Endothelial cell of umbilical vein (primary cell): ENCODE data around the gene EIF5B.

Experiments
- CTCF ChIP-seq, 2 donors: IDR thresholded peaks; 1 replicate in 1 of 2; 2 replicates in 1 of 2; pipeline ENCODE4 v1.5.1; 2011; ENCODE audit warnings: low read length in 2 of 2, mild to moderate bottlenecking in 2 of 2, moderate library complexity in 2 of 2, control low read depth in 1 of 2, inconsistent platforms in 1 of 2, low read depth in 1 of 2; ENCODE audit not compliant: insufficient read depth in 1 of 2; ENCODE audit errors: extremely low read depth in 1 of 2
- MAX ChIP-seq: IDR thresholded peaks from 2 replicates; pipeline ENCODE4 v1.6.1; 2011; ENCODE audit not compliant: insufficient read depth, insufficient read length
- POLR2A ChIP-seq: IDR thresholded peaks from 2 replicates; pipeline ENCODE4 v1.6.1; 2012; ENCODE audit warnings: low read depth, mild to moderate bottlenecking, control low read depth, low read length

- TF ChIP-seq POLR2A (no peak), CTCF (IDR thresholded peaks at IDR 0.05; ENCODE audit: extremely low read depth in 1 of 2, insufficient read depth in 1 of 2, low read depth in 1 of 2, low read length in 2 of 2) (no peak), MAX (no peak)
These were observed 19.9 kb upstream of the EIF5B start for GRCh38 chr2:99317161-99317872.
